Effector memory CD4-positive, alpha-beta T cell (primary cell): ENCODE data around the gene SLAMF7.
"Not testable (repeated sequence)": the region's sequence is repeated elsewhere in the genome, so short reads cannot be mapped to it uniquely, and the experiment has no call there.

Experiments
- DNase-seq, 3 donors: peaks; one replicate each; pipeline ENCODE4 v3.0.0-alpha.2; 2020
- H3K27ac ChIP-seq: 2 replicates; pipeline ENCODE4 v1.7.0; 2013; ENCODE audit warnings: mild to moderate bottlenecking, low read length, moderate library complexity; ENCODE audit not compliant: insufficient read depth, poor library complexity, severe bottlenecking
- H3K27me3 ChIP-seq: replicated peaks from 2 replicates; pipeline ENCODE4 v1.7.0; 2013; ENCODE audit warnings: mild to moderate bottlenecking, low read length; ENCODE audit not compliant: insufficient read depth, control insufficient read depth, poor library complexity, severe bottlenecking
- H3K36me3 ChIP-seq: 2 replicates; pipeline ENCODE4 v1.7.0; 2013; ENCODE audit warnings: mild to moderate bottlenecking, low read length, moderate library complexity; ENCODE audit not compliant: control insufficient read depth, insufficient read depth
- H3K4me1 ChIP-seq: 2 replicates; pipeline ENCODE4 v1.7.0; 2013; ENCODE audit warnings: low read length, mild to moderate bottlenecking; ENCODE audit not compliant: control insufficient read depth, insufficient read depth, poor library complexity, severe bottlenecking
- H3K4me3 ChIP-seq: 2 replicates; pipeline ENCODE4 v1.7.0; 2013; ENCODE audit warnings: low read length, low read depth, mild to moderate bottlenecking; ENCODE audit not compliant: insufficient read depth, poor library complexity, severe bottlenecking
- H3K9me3 ChIP-seq: 2 replicates; pipeline ENCODE4 v1.7.0; 2013; ENCODE audit warnings: mild to moderate bottlenecking, low read length, moderate library complexity; ENCODE audit not compliant: control insufficient read depth

SLAMF7 gene

DNA sequence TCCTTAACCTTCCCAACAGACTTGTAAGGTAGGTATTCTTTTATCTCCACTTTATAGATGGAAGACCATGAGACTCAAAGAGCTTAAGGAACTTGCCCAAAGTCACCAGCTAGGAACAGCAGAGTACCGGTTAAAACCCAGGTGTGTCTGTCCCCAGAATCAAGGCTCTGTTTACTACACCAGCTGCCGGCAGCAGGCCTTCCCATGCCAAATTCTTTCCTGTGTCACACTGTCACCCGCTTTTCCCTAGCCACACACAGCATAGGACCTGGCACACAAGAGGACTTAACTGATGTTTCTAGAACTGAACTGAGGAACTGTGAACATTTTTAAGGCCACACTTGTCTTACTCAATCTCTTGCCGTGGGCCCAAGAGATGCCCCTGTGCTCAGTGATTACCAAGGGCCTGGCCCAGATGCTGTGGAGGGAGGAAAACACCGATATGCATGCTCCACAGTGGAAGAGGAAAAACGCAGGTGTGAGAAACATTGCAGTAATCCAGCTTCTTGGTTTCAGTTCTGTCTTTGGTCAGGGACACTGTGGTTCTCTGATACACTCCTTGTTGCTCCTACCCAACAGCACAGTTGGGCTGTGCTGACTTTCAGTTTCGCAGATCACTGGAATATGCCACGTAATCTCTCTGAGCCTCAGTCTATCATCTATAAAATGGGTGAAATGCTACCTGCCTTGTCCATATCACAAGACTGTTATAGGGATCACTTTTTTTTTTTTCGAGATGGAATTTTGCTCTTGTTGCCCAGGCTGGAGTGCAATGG, 43.1 kb downstream of the SLAMF7 start:
- peaks cover 6% of the 10 kb centered on the region for H3K4me1 ChIP-seq
- no peaks in the 10 kb centered on the region for H3K9me3 ChIP-seq
- H3K4me3 ChIP-seq = no peak overlapping the region
- no peak for DNase-seq
- no peaks in the 10 kb centered on the region for H3K27me3 ChIP-seq
- H3K36me3 ChIP-seq = no peaks in the 10 kb centered on the region
- no peak overlapping the region for H3K27ac ChIP-seq

DNA sequence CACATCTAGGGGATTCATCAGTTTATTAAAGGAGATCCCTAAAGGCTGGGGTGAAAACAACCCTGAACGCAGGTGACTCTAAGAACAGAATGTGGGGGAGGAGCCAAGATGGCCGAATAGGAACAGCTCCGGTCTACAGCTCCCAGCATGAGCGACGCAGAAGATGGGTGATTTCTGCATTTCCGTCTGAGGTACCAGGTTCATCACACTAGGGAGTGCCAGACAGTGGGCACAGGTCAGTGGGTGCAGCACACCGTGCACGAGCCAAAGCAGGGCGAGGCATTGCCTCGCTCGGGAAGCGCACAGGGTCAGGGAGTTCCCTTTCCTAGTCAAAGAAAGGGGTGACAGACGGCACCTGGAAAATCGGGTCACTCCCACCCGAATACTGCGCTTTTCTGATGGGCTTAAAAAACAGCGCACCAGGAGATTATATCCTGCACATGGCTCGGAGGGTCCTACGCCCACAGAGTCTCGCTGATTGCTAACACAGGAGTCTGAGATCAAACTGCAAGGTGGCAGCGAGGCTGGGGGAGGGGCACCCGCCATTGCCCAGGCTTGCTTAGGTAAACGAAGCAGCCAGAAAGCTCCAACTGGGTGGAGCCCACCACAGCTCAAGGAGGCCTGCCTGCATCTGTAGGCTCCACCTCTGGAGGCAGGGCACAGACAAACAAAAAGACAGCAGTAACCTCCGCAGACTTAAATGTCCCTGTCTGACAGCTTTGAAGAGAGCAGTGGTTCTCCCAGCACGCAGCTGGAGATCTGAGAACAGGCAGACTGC, 44.1 kb downstream of the SLAMF7 start:
- not testable (repeated sequence) for H3K9me3 ChIP-seq, H3K4me1 ChIP-seq, H3K27me3 ChIP-seq, H3K36me3 ChIP-seq, H3K27ac ChIP-seq, H3K4me3 ChIP-seq, DNase-seq

DNA sequence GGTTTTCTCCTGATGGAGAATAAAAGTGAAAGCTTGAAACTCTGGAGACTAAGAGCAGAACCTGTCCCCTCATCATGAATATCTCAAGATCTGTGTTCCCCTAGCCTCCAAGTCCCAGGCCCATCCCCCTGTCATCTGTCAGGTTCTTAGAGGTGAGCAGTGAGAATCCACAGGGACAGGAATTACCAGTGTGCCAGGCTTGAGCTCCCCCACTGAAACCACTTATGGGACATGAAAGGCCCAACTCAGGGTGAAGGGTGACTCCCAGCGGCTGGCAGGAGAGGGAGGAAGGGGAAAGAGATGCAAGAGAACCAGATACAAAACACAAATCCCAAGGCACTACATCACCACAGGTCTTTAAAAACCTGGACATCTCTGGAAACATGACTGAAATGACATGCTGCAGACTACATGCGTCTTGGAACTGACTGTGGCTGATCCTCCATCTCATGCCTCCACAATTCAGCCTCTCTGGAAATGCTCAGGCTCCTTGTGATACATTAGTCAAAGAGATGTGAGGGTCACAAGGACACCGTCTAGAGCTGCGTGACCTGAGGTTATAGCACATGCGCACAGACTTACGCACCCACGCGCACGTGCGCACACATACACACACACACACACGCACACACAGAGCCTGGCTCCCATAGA, 50.1 kb downstream of the SLAMF7 start:
- Histone ChIP-seq H3K9me3 (no peaks in the 10 kb centered on the region), H3K27ac (no peak overlapping the region), H3K36me3 (no peaks in the 10 kb centered on the region), H3K4me3 (no peak overlapping the region), H3K4me1 (no peaks in the 10 kb centered on the region), H3K27me3 (no peaks in the 10 kb centered on the region)
- DNase-seq = no peak

DNA sequence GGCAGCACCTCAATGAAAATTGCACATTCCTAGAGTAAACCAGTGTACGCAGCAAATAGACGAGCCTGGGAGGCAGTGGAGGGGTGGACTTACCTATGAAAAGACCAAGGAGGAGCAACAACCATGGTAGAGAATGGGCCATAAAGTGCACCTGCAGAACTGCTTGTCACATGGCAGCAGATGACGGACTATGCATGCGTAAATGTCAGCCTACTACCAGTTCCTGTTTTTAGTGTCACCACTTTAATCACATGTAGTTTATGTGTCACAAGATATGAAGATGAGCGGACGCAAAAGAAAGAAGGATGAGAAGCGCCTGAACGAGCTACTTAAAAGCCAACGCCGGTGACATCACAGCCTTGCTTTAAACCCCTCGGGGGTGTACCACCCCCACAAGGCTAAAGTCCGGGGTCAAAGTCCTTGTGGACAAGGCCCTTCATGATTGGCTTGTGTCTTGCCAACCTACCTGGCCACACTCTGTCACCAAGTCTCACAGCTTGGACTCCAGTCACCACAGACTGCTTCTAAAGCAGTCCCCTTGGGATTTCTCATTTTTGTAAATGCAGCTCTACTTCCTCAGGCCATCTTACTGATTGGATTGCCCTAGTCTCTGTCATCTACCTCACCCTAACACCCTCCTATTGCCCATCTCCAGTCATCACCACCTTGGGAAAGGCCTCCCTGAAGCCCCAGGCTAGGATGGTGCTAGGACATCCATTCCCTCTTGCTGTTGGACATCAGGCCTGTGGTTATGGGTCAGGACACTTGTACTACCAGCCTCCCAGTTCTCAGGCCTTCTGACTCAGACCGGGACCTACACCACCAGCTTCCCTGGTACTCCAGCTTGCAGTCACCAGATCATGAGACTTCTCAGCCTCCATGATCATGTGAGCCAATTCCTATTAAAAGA, 50.9 kb downstream of the SLAMF7 start:
- peaks cover under 1% of the 10 kb centered on the region for H3K4me1 ChIP-seq
- H3K36me3 ChIP-seq = no peaks in the 10 kb centered on the region
- no peak for DNase-seq
- H3K27ac ChIP-seq = no peak overlapping the region
- H3K27me3 ChIP-seq = no peaks in the 10 kb centered on the region
- H3K9me3 ChIP-seq = no peaks in the 10 kb centered on the region
- H3K4me3 ChIP-seq = no peak overlapping the region

GRCh38 chr1:160794376-160794775, 55.3 kb downstream of the SLAMF7 start:
- Histone ChIP-seq H3K27me3 (no peaks in the 10 kb centered on the region), H3K4me1 (peaks cover 25% of the 10 kb centered on the region), H3K4me3 (no peak overlapping the region), H3K27ac (no peak overlapping the region), H3K9me3 (no peaks in the 10 kb centered on the region), H3K36me3 (no peaks in the 10 kb centered on the region)
- no peak for DNase-seq

DNA sequence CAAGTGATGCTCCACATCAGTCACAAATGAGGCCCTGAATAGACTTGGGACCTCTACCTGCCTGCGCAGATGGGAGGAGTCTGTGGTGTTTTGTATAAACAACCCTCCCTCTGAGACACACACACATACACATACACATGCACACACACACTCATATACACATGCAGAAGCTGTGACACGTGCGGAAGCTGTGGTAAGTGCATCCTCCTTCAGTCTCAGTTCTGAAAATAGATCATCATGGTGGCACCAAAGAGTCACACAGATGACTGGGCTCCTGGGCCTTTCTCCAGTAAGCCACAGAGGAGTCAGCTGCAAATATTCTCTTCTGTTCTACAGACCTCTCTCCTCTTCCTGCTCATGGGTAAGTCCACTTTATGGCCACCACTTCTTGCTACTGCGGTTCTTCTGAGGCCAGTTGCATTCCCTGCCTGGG, 56.9 kb downstream of the SLAMF7 start, which contains the start of gene LY9:
Gene LY9 (plus strand): TSS at position 224 of the 433 bp plus-strand sequence. CDS start 14 bp downstream, at position 238.
- H3K27ac ChIP-seq = peak within 1 kb of the TSS; percentile 77

DNA sequence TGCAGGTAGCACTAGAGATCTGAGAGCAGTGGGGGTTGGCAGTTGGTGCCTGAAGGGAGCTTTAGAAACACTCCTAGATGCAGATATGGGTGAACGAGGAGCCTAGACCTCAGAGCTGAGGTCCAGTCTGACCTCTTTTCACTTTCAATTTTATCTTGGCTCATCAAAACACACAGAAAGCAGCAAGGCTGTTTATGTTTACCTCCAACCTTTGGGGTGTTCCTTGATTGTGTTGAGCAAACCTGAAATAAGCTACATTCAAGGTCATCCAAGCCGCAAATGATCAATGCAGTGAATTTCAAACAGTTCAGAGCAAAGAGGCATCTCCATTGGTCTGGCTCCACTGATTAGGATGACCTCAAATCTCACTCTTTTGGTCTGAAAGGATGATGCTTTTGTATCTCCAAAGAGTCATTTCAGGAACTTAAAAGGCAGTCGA, 58.2 kb downstream of the SLAMF7 start:
- Histone ChIP-seq H3K27ac (peak overlapping the region; percentile 77), H3K9me3 (no peaks in the 10 kb centered on the region), H3K4me3 (peak overlapping the region; percentile 57), H3K4me1 (peaks cover 46% of the 10 kb centered on the region), H3K27me3 (no peaks in the 10 kb centered on the region), H3K36me3 (peaks cover 7% of the 10 kb centered on the region)
- DNase-seq = no peak

More for the DNA sequence above, 56.9 kb downstream of the SLAMF7 start, which contains the start of gene LY9:
- peaks cover 36% of the 10 kb centered on the region for H3K4me1 ChIP-seq
- peak within 1 kb of the TSS; percentile 57 for H3K4me3 ChIP-seq
- no peaks in the 10 kb centered on the region for H3K9me3 ChIP-seq
- H3K36me3 ChIP-seq = no peaks in the 10 kb centered on the region
- H3K27me3 ChIP-seq = no peaks in the 10 kb centered on the region
- DNase-seq = peak; percentile 74 to 79 (median 76)

GRCh38 chr1:160797861-160798273, 58.8 kb downstream of the SLAMF7 start:
- H3K4me1 ChIP-seq = peaks cover 46% of the 10 kb centered on the region

GRCh38 chr1:160798439-160798838, 59.4 kb downstream of the SLAMF7 start:
- no peaks in the 10 kb centered on the region for H3K27me3 ChIP-seq
- H3K36me3 ChIP-seq = peaks cover 9% of the 10 kb centered on the region
- H3K9me3 ChIP-seq = no peaks in the 10 kb centered on the region
- H3K4me3 ChIP-seq = peak overlapping the region; percentile 57
- peak overlapping the region; percentile 77 for H3K27ac ChIP-seq
- H3K4me1 ChIP-seq = peaks cover 46% of the 10 kb centered on the region
- DNase-seq = no peak

More at GRCh38 chr1:160797861-160798273, 58.8 kb downstream of the SLAMF7 start:
- no peaks in the 10 kb centered on the region for H3K27me3 ChIP-seq
- DNase-seq = peak; percentile 19 to 57 (median 30)
- H3K9me3 ChIP-seq = no peaks in the 10 kb centered on the region
- peak overlapping the region; percentile 57 for H3K4me3 ChIP-seq
- H3K36me3 ChIP-seq = peaks cover 9% of the 10 kb centered on the region
- H3K27ac ChIP-seq = peak overlapping the region; percentile 77
